ENCODE measurements around the gene IL22RA2.

Gene IL22RA2

GRCh38 chr6:137097526-137097925, 75.9 kb downstream of the IL22RA2 start:
- no peaks in the 10 kb centered on the region for H3K4me1 ChIP-seq (ENCODE audit: control insufficient read depth, insufficient read depth, low read length)
- ChIA-PET POLR2A (no interaction called here), CTCF (interaction anchor here (0.6 to 5.4 kb wide), 12 partner anchors 20 to 899 kb away, joined by 3 to 62 read pairs (median 3); no protein-coding TSS in a partner anchor)
- no peaks in the 10 kb centered on the region for H3K36me3 ChIP-seq (ENCODE audit: control insufficient read depth in 2 of 2, insufficient read depth in 1 of 2, low read length in 2 of 2)
- H3K9me3 ChIP-seq (ENCODE audit: control insufficient read depth, insufficient read depth, low read depth, low read length) = no peaks in the 10 kb centered on the region
- no peak overlapping the region for H3K4me3 ChIP-seq (ENCODE audit: low read depth, low read length)
- TF ChIP-seq ZSCAN30 (tag by site-specific recombination; IDR thresholded peaks at IDR 0.05) (no peak), ZNF324 (tag by site-specific recombination; IDR thresholded peaks at IDR 0.05) (no peak)
- H3K27ac ChIP-seq (ENCODE audit: extremely low read depth, low read depth, low read length) = no peak overlapping the region

- POLR2A ChIA-PET = no interaction called here
- TF ChIP-seq ZNF560 (tag by site-specific recombination; IDR thresholded peaks at IDR 0.05; ENCODE audit: borderline replicate concordance) (no peak), KLF1 (tag by site-specific recombination; IDR thresholded peaks at IDR 0.05) (no peak)
- Histone ChIP-seq H3K36me3 (ENCODE audit: control insufficient read depth in 2 of 2, insufficient read depth in 1 of 2, low read length in 2 of 2) (no peaks in the 10 kb centered on the region), H3K9me3 (ENCODE audit: control insufficient read depth, insufficient read depth, low read depth, low read length) (no peaks in the 10 kb centered on the region), H3K27ac (ENCODE audit: extremely low read depth, low read depth, low read length) (no peak overlapping the region), H3K4me3 (ENCODE audit: low read depth, low read length) (no peak overlapping the region), H3K4me1 (ENCODE audit: control insufficient read depth, insufficient read depth, low read length) (no peaks in the 10 kb centered on the region)
- CTCF ChIA-PET = interaction anchor here (0.6 to 5.4 kb wide), 9 partner anchors 13 to 847 kb away, joined by 3 to 62 read pairs (median 4); no protein-coding TSS in a partner anchor
Observed at GRCh38 chr6:137097057-137097456, 76.4 kb downstream of the IL22RA2 start.

- Histone ChIP-seq H3K4me3 (ENCODE audit: low read depth, low read length) (no peak overlapping the region), H3K27ac (ENCODE audit: extremely low read depth, low read depth, low read length) (no peak overlapping the region), H3K4me1 (ENCODE audit: control insufficient read depth, insufficient read depth, low read length) (no peaks in the 10 kb centered on the region), H3K36me3 (ENCODE audit: control insufficient read depth in 2 of 2, insufficient read depth in 1 of 2, low read length in 2 of 2) (no peaks in the 10 kb centered on the region), H3K9me3 (ENCODE audit: control insufficient read depth, insufficient read depth, low read depth, low read length) (no peaks in the 10 kb centered on the region)
- no peak for TF ChIP-seq ZNF555 (tag by site-specific recombination; conservative IDR thresholded peaks at IDR 0.05)
- TF ChIP-seq ZNF26 (tag by site-specific recombination; IDR thresholded peaks at IDR 0.05) = no peak
- TF ChIP-seq ZBTB1 (tag by site-specific recombination; IDR thresholded peaks at IDR 0.05) = no peak
- TF ChIP-seq ZBTB20 (tag by site-specific recombination; IDR thresholded peaks at IDR 0.05) = no peak
- no peak for TF ChIP-seq ZNF211 (tag by site-specific recombination; IDR thresholded peaks at IDR 0.05; ENCODE audit: low read depth)
- no peak for TF ChIP-seq SALL2 (tag by site-specific recombination; IDR thresholded peaks at IDR 0.05; ENCODE audit: borderline replicate concordance)
- no peak for TF ChIP-seq WT1 (tag by site-specific recombination; IDR thresholded peaks at IDR 0.05)
- TF ChIP-seq ZNF223 (tag by site-specific recombination; IDR thresholded peaks at IDR 0.05) = no peak
- TF ChIP-seq ZNF398 (tag by site-specific recombination; IDR thresholded peaks at IDR 0.05) = no peak
- TF ChIP-seq OSR2 (tag by site-specific recombination; IDR thresholded peaks at IDR 0.05) = no peak
- TF ChIP-seq ATF2 (tag by site-specific recombination; IDR thresholded peaks at IDR 0.05; ENCODE audit: low read depth) = no peak
- no peak for TF ChIP-seq ZNF596 (tag by site-specific recombination; IDR thresholded peaks at IDR 0.05)
- no peak for TF ChIP-seq ZNF121 (tag by site-specific recombination; IDR thresholded peaks at IDR 0.05)
- no peak for TF ChIP-seq ZNF266 (tag by site-specific recombination; IDR thresholded peaks at IDR 0.05; ENCODE audit: low read depth)
- TF ChIP-seq MYNN (tag by site-specific recombination; IDR thresholded peaks at IDR 0.05; ENCODE audit: borderline replicate concordance) = no peak
- TF ChIP-seq KLF17 (tag by site-specific recombination; IDR thresholded peaks at IDR 0.05) = no peak
- no peak for TF ChIP-seq SCRT1 (tag by site-specific recombination; IDR thresholded peaks at IDR 0.05; ENCODE audit: borderline replicate concordance)
- no peak for TF ChIP-seq ZNF549 (tag by site-specific recombination; IDR thresholded peaks at IDR 0.05)
- no peak for TF ChIP-seq ZNF768 (tag by site-specific recombination; IDR thresholded peaks at IDR 0.05)
- no peak for TF ChIP-seq SP2 (tag by site-specific recombination; IDR thresholded peaks at IDR 0.05)
- POLR2A ChIA-PET = no interaction called here
- CTCF ChIA-PET = interaction anchor here (0.6 to 5.4 kb wide), 18 partner anchors 9 to 546 kb away, joined by 3 to 62 read pairs (median 4); no protein-coding TSS in a partner anchor
Observed at GRCh38 chr6:137095651-137096238, 77.7 kb downstream of the IL22RA2 start.
